Esophagus muscularis mucosa (tissue), 4 donors: Measurements from ENCODE around the gene EDC3.
A peak's percentile ranks its signal among the peaks of the same experiment; 100 is the strongest.

Source experiments
- EP300 ChIP-seq: sonication (generic); formaldehyde crosslinking; IDR thresholded peaks from one replicate; pipeline ENCODE4 v1.6.1; 2017; ENCODE audit warnings: antibody characterized with exemption
- POLR2A ChIP-seq: fragments of 450-650 bp; IDR thresholded peaks from one replicate; pipeline ENCODE4 v1.6.1; 2017; ENCODE audit warnings: antibody characterized with exemption, moderate library complexity, mild to moderate bottlenecking, low read depth
- TF ChIP-seq, protein P1 (sequence below), 3 experiments: fragments of 200-600 bp in 2 of 3; fragments of 450-650 bp in 1 of 3; sonication (generic) in 2 of 3; IDR thresholded peaks; one replicate each; pipeline ENCODE4 v1.5.1; 2017 to 2019; ENCODE audit warnings: antibody characterized with exemption in 3 of 3, mild to moderate bottlenecking in 2 of 3, moderate library complexity in 1 of 3

DNA sequence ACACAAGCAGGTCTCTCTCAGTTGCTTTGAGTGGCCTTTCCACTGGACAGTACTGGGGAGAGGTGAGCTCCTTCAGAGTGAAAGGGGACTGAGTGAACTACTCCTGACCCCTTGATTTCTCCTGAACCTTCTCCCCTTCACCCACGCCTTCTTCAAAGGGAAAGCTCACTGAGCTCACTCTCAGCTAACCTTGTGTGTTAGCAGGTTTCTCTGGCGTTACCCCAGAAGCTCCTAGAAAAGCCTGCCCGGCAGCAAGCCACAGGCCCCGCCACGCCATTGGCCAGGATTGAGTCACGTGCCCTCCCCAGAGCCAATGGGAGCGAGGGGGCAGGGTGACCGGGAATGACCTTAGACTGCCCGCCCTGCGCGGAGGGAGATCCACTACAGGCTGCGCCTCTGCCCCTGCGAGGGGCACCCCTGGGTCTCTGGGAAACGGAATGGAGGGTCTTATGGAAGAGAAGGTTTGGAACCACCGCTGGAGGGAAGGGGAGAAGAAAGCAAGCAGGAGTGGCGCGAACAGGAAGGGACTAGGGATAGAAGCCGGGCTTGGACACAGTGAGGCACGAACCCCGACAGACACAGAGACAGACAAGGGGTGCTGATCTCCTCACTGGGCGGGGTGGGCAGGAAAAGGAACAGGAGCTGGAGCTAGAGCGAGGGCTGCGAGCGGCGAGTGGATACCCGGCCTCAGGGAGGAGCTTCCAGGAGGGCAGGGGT is 97.5 kb downstream of the EDC3 start:
- peak; percentile 26 for TF ChIP-seq POLR2A
- TF ChIP-seq, protein P1, sequence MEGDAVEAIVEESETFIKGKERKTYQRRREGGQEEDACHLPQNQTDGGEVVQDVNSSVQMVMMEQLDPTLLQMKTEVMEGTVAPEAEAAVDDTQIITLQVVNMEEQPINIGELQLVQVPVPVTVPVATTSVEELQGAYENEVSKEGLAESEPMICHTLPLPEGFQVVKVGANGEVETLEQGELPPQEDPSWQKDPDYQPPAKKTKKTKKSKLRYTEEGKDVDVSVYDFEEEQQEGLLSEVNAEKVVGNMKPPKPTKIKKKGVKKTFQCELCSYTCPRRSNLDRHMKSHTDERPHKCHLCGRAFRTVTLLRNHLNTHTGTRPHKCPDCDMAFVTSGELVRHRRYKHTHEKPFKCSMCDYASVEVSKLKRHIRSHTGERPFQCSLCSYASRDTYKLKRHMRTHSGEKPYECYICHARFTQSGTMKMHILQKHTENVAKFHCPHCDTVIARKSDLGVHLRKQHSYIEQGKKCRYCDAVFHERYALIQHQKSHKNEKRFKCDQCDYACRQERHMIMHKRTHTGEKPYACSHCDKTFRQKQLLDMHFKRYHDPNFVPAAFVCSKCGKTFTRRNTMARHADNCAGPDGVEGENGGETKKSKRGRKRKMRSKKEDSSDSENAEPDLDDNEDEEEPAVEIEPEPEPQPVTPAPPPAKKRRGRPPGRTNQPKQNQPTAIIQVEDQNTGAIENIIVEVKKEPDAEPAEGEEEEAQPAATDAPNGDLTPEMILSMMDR (IDR thresholded peaks at IDR 0.05), result no peak
- no peak for TF ChIP-seq EP300
